ENCODE measurements around the gene SEMA3D.

SEMA3D gene

DNA sequence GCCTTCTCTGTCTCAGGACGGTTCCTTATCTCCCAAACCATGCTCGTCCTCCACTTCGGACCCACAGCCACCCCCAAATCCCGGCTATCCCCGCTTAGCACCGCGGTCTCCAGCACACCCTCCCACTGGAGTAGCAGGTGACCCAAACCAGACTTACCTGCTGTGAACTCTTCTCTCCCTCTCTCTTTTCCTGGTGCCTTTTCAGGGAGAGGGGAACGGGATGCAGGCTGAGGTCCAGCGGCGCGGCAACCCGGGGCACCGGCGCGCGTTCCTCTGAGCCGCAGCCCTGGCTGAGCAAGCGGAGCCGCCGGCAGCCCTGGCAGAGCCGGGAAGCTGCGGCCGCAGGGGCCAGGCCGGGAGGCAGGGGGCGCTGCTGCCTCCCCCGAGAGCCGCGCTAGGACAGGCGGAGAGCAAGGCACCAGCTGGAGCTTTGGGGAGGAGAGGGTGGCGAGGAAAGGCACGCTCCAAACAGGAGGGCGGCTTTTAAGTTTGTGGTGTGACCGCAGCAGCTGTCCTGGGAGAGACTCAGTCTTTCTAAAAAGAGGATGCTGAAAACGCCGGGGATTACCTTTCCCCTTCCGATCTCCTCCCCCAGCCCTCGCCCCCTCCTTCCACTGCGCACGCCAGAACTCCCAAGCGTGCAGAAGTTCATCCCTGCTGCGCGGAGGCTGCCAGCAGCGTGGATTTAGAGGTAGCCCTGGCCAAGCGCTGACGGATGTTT, at the start of gene SEMA3D:
Gene SEMA3D (minus strand): TSS at position 536 of the 721 bp plus-strand sequence. CDS start 65,165 bp downstream, outside the sequence.
- DNase-seq = peak in 1 of 2 donors; percentile 46

- DNase-seq = no peak
These were observed 47.9 kb upstream of the SEMA3D start for GRCh38 chr7:85234730-85235129.

GRCh38 chr7:85232068-85232467, 45.2 kb upstream of the SEMA3D start:
- DNase-seq = no peak

DNA sequence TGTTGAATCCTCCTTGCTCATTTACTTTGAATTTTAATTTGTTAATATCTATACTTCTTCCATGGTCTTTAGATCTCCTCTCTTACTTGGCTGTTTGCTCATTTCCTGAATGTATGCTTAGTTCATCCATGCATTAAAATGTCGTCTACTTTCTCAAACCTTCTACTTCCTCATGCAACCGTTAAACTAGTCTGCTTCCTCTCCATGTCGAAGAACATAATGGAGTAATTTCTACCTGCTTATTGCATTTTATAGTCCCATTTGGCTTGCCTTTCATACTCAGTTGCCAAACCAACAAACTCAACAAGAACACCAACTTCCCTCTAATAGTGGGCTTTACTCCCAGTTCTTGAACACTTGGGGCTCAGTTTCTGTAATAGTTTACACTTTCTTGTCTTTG, 43.8 kb upstream of the SEMA3D start:
- DNase-seq = no peak

DNA sequence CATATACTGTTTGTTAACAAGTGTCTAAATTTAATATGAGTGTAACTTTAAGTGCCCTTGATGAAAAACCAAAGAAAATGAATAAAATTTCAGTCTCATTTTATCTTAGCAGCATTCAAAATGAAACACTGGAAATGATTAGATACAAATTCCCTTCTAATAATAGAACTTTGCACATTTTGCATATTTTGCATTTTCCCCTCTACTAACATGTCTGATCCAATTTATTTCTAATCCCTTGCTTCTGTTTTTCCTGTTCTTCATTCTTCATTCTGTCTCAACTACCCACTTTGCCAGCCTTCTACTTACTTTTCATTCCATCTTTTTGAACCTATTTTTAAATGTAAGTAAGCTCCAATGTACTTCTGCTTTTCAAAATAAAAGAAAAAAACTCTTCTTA, 42.7 kb upstream of the SEMA3D start:
- no peak for DNase-seq

- DNase-seq = no peak
These were observed 39.7 kb upstream of the SEMA3D start for GRCh38 chr7:85226361-85227085.

- no peak for DNase-seq
These were observed 37.3 kb upstream of the SEMA3D start for GRCh38 chr7:85224171-85224570.

DNA sequence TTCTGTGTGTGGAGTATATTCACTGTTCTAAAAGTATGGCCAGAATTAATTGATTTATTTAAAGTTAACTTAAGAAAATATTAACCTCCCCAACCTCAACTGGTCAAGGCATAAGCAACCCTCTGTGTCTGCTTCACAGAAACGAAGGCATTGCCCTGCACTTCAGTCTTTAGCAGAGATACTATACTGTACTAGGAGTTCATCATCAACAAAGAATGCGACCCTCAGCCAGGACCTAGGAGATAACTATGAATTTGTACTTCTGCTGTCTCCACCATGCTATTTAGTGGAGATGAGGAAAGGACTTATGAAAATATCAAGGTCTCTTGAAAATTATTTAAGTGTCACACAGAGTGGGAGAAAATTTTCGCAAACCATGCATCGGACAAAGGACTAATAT, 35.7 kb upstream of the SEMA3D start:
- no peak for DNase-seq

- DNase-seq = no peak
These were observed 34.9 kb upstream of the SEMA3D start for GRCh38 chr7:85221796-85222195.

DNA sequence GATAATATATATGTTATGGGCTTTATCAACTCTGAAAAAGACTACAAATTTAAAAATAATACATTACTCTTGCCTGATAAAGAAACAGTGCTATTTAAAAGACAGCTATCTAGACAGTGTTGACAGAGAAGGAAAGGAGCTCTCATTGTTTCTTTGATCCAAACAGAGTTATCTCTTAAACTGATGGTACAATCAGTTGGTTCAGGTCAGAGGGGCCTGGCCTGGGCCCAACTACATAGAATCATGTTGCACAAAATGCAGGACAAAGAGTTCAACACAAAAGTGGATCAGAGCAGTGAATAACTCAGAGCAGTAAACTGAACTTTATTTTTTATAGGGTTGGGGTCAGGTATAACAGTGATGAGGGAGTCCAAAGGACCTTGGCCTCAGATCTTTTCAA, 33.8 kb upstream of the SEMA3D start:
- no peak for DNase-seq

- DNase-seq = no peak
These were observed 33.2 kb upstream of the SEMA3D start for GRCh38 chr7:85220023-85220422.

GRCh38 chr7:85217085-85217484, 30.2 kb upstream of the SEMA3D start:
- DNase-seq = no peak

DNA sequence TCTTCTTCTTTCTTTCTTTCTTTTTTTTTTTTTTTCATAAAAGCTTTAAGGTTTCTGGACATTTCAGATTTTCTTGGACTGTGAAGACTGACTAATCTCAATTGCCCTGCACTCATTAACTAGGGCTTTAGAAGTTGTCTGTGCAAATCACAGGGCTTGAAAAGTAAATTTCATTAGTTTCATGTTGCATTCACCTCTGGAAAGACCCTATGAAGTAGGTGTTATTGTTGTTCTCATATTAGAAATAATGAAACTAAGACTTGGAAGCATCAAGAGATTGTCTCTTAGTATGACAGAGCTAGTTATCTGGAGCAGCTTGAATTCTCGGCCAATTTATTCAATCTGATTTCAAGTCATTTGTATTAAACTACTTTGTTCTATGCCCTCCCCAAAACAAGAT, 28.2 kb upstream of the SEMA3D start:
- DNase-seq = no peak

DNA sequence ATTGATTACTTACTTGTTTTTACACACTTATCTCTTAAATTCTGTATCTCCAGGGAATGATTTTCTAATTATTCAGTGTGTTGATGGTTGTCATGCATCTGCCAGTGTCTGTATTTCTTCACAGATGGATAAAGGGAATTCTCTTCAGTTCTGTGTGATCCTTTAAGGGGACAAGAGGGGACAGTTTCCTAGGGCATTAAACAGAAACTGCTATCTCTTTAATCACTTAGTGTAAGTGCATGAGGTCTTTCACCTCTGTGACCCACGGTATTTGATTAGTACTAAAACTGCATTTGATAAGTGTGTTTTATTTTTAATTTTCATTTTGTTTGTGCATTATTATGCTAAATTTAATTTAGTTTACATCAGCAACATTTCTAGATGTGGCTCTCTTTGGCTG, 26.6 kb upstream of the SEMA3D start:
- no peak for DNase-seq

DNA sequence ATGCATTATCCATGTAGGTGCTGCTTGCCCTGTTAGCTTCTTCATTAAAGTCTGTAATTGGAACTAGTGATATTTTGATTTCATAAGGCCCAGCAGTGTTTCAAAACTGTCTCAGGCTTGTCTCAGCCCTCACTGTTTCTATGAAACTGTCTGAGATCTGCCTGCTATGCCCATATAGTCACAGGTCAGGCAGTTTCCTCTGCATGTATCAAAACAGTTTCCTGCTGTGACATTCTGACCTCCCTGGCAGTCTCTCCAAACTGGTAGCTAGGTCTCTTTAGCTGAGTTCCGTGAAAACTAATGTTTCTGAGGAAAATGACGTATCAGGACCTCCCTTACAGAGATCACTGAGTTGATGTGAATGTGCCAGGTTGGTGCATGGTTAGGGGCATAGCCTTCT, 18.9 kb upstream of the SEMA3D start:
- no peak for DNase-seq

GRCh38 chr7:85204496-85204895, 17.6 kb upstream of the SEMA3D start:
- no peak for DNase-seq

GRCh38 chr7:85204061-85204460, 17.2 kb upstream of the SEMA3D start:
- DNase-seq = no peak

- DNase-seq = no peak
These were observed 14.4 kb upstream of the SEMA3D start for GRCh38 chr7:85201209-85201608.

- no peak for DNase-seq
These were observed 9.8 kb upstream of the SEMA3D start for GRCh38 chr7:85196696-85197095.

- no peak for DNase-seq
These were observed 4.5 kb upstream of the SEMA3D start for GRCh38 chr7:85191383-85191782.

GRCh38 chr7:85186083-85186520, 754 bp downstream of the SEMA3D start:
- DNase-seq = no peak

- no peak for DNase-seq
These were observed 1.3 kb downstream of the SEMA3D start for GRCh38 chr7:85185424-85186082.

- no peak for DNase-seq
These were observed 2.0 kb downstream of the SEMA3D start for GRCh38 chr7:85184599-85185423.
